ENCODE data around the gene IL6. TPM values are rescaled to one million over a fixed set of nuclear protein-coding genes. Genes with fewer than 3 reads are reported as not detected.

Gene IL6
- total and polyA plus RNA-seq, 2 of the 8 experiments (the other 6 are each of a cell fraction or from before 2014, with no cell fraction given), result 0.12 to 0.41 TPM

GRCh38 chr7:22726907-22727713, at the start of gene IL6 (continued):
- no peak for TF ChIP-seq KDM1A (IDR thresholded peaks at IDR 0.05; ENCODE audit: borderline replicate concordance, low read length)
- TF ChIP-seq ZNF274 (IDR thresholded peaks at IDR 0.05; ENCODE audit: borderline replicate concordance, extremely low read depth, low read length), result no peak
- no peak for TF ChIP-seq MAFK (IDR thresholded peaks at IDR 0.05; ENCODE audit: low read depth, low read length)
- TF ChIP-seq SRF (IDR thresholded peaks at IDR 0.05; ENCODE audit: low read depth, low read length), result no peak
- TF ChIP-seq BCL11A (IDR thresholded peaks at IDR 0.05; ENCODE audit: low read depth in 2 of 2, low read length in 2 of 2), result no peak
- no peak for TF ChIP-seq SP4 (IDR thresholded peaks at IDR 0.05; ENCODE audit: low read length)
- no peak for TF ChIP-seq CHD2 (IDR thresholded peaks at IDR 0.05; ENCODE audit: low read length)
- TF ChIP-seq BACH1 (IDR thresholded peaks at IDR 0.05; ENCODE audit: low read length), result peak; percentile 26; the same call in 1 of the 2 replicates
- TF ChIP-seq RFX5 (IDR thresholded peaks at IDR 0.05; ENCODE audit: borderline replicate concordance, low read depth, low read length), result no peak
- TF ChIP-seq ATF2 (IDR thresholded peaks at IDR 0.05; ENCODE audit: low read length), result no peak
- TF ChIP-seq TBP (IDR thresholded peaks at IDR 0.05; ENCODE audit: low read depth, low read length), result no peak
- TF ChIP-seq RXRA (IDR thresholded peaks at IDR 0.05; ENCODE audit: insufficient read depth, low read depth, low read length), result no peak
